Fibroblast of lung (primary cell): ENCODE measurements around the gene TRPM3. TPM values are rescaled to one million over a fixed set of nuclear protein-coding genes. Genes with fewer than 3 reads are reported as not detected.
A peak's percentile ranks its signal among the peaks of the same experiment; 100 is the strongest.

Source experiments
- DNase-seq, 2 donors: peaks; one replicate each; pipeline versions ENCODE4 v3.0.0 to v3.0.0-alpha.2; 2010; ENCODE audit warnings: low read depth in 2 of 2
- H2AFZ ChIP-seq: 2 replicates; pipeline ENCODE4 v1.5.1; 2012; ENCODE audit warnings: low read length, control low read depth, inconsistent platforms
- H3K27ac ChIP-seq: 2 replicates; pipeline ENCODE4 v1.5.1; 2011; ENCODE audit warnings: low read length, control low read depth; ENCODE audit not compliant: insufficient read depth
- H3K27me3 ChIP-seq: 2 replicates; pipeline ENCODE4 v1.5.1; 2011; ENCODE audit warnings: mild to moderate bottlenecking, low read length; ENCODE audit not compliant: control insufficient read depth, insufficient read depth
- H3K36me3 ChIP-seq: 2 replicates; pipeline ENCODE4 v1.5.1; 2011; ENCODE audit warnings: low read length; ENCODE audit not compliant: control insufficient read depth, insufficient read depth
- H3K4me1 ChIP-seq: 2 replicates; pipeline ENCODE4 v1.5.1; 2011; ENCODE audit warnings: low read length; ENCODE audit not compliant: control insufficient read depth, insufficient read depth; ENCODE audit errors: extremely low read depth
- H3K4me2 ChIP-seq: 2 replicates; pipeline ENCODE4 v1.5.1; 2011; ENCODE audit warnings: low read length, control low read depth; ENCODE audit not compliant: insufficient read depth; ENCODE audit errors: extremely low read depth
- H3K4me3 ChIP-seq, 4 experiments: fragments of 200-600 bp in 1 of 4; sonication (generic) in 1 of 4; replicated peaks in 1 of 4; 2 replicates each; pipeline ENCODE4 v1.5.1; 2011 to 2016; ENCODE audit warnings: low read length in 4 of 4, low read depth in 3 of 4, mild to moderate bottlenecking in 3 of 4, control low read depth in 2 of 4, inconsistent platforms in 1 of 4, mixed read lengths in 1 of 4; ENCODE audit not compliant: insufficient read depth in 1 of 4; ENCODE audit errors: control extremely low read depth in 1 of 4
- H3K79me2 ChIP-seq: 2 replicates; pipeline ENCODE4 v1.5.1; 2012; ENCODE audit warnings: mild to moderate bottlenecking, low read length, inconsistent platforms; ENCODE audit not compliant: control insufficient read depth, insufficient read depth
- H3K9ac ChIP-seq: 2 replicates; pipeline ENCODE4 v1.5.1; 2011; ENCODE audit warnings: mild to moderate bottlenecking, low read length, control low read depth; ENCODE audit not compliant: insufficient read depth
- H3K9me3 ChIP-seq: 2 replicates; pipeline ENCODE4 v1.5.1; 2012; ENCODE audit warnings: low read depth, low read length; ENCODE audit not compliant: control insufficient read depth, insufficient read depth
- H4K20me1 ChIP-seq: 2 replicates; pipeline ENCODE4 v1.5.1; 2011; ENCODE audit warnings: low read length; ENCODE audit not compliant: control insufficient read depth, insufficient read depth; ENCODE audit errors: extremely low read depth
- CTCF ChIP-seq, 2 donors: IDR thresholded peaks in 1 of 2; conservative IDR thresholded peaks in 1 of 2; 1 replicate in 1 of 2; 2 replicates in 1 of 2; pipeline ENCODE4 v1.5.1; 2011 to 2012; ENCODE audit warnings: low read length in 2 of 2, control low read depth in 1 of 2, inconsistent platforms in 1 of 2, low read depth in 1 of 2, mild to moderate bottlenecking in 1 of 2
- EZH2 ChIP-seq: IDR thresholded peaks from 2 replicates; pipeline ENCODE4 v1.5.1; 2012; ENCODE audit warnings: low read length, control low read depth, mild to moderate bottlenecking; ENCODE audit errors: missing control alignments
- polyA plus RNA-seq, 2 donors: library from polyadenylated mRNA; depleted of rRNA in 1 of 2; stranded (reverse) in 1 of 2; unstranded in 1 of 2; fragments of >200 nt; gene quantifications; 2 replicates each; pipeline ENCODE4 v1.2.1, GENCODE V29; 2011 to 2012; ENCODE audit warnings: missing spikeins in 1 of 2
- total RNA-seq: library from RNA; depleted of rRNA; stranded (reverse); fragments of >200 nt; gene quantifications from 2 replicates; pipeline ENCODE4 v1.2.1, GENCODE V29; 2014

The TRPM3 gene
- total and polyA plus RNA-seq, 2 donors (not counting 1 experiment from before 2014, with no cell fraction given) = 0.05 to 0.50 TPM

- no peak for TF ChIP-seq CTCF (conservative IDR thresholded peaks at IDR 0.05 in 1 of 2, IDR thresholded peaks at IDR 0.05 in 1 of 2; ENCODE audit: low read depth in 1 of 2, low read length in 2 of 2)
- no peak for TF ChIP-seq EZH2
- no peaks in the 10 kb centered on the region for H3K9me3 ChIP-seq
- H4K20me1 ChIP-seq = no peaks in the 10 kb centered on the region
- no peaks in the 10 kb centered on the region for H3K36me3 ChIP-seq
- no peak overlapping the region for H3K4me3 ChIP-seq
- no peak overlapping the region for H3K4me2 ChIP-seq
- H2AFZ ChIP-seq = no peak overlapping the region
- no peak overlapping the region for H3K27ac ChIP-seq
- H3K79me2 ChIP-seq = no peaks in the 10 kb centered on the region
- H3K27me3 ChIP-seq = no peaks in the 10 kb centered on the region
- H3K9ac ChIP-seq = no peak overlapping the region
- no peaks in the 10 kb centered on the region for H3K4me1 ChIP-seq
- DNase-seq = peak; percentile 2 to 22
Observed at GRCh38 chr9:70945301-70945700, 176.1 kb downstream of the TRPM3 start.

DNA sequence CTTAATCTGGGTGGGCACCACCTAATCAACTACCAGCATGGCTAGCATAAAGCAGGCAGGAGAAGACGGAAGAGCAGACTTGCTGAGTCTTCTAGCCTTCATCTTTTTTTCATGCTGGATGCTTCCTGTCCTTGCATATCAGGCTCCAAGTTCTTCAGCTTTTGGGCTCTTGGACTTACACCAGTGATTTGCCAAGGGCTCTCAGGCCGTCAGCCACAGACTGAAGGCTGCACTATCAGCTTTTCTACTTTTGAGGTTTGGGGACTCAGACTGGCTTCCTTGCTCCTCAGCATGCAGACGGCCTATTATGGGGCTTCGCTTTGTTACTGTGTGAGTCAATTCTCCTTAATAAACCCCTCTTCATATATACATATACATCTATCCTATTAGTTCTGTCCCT, 180.2 kb downstream of the TRPM3 start:
- Histone ChIP-seq H2AFZ (no peak overlapping the region), H3K27ac (no peak overlapping the region), H3K36me3 (no peaks in the 10 kb centered on the region), H3K79me2 (no peaks in the 10 kb centered on the region), H3K9ac (no peak overlapping the region), H3K4me3 (no peak overlapping the region), H4K20me1 (no peaks in the 10 kb centered on the region), H3K4me1 (no peaks in the 10 kb centered on the region), H3K27me3 (no peaks in the 10 kb centered on the region), H3K9me3 (no peaks in the 10 kb centered on the region), H3K4me2 (no peak overlapping the region)
- TF ChIP-seq CTCF (conservative IDR thresholded peaks at IDR 0.05 in 1 of 2, IDR thresholded peaks at IDR 0.05 in 1 of 2; ENCODE audit: low read depth in 1 of 2, low read length in 2 of 2) = no peak
- TF ChIP-seq EZH2 = no peak
- DNase-seq = no peak

- H3K79me2 ChIP-seq = no peaks in the 10 kb centered on the region
- H3K36me3 ChIP-seq = no peaks in the 10 kb centered on the region
- TF ChIP-seq CTCF (conservative IDR thresholded peaks at IDR 0.05 in 1 of 2, IDR thresholded peaks at IDR 0.05 in 1 of 2; ENCODE audit: low read depth in 1 of 2, low read length in 2 of 2) (no peak), EZH2 (no peak)
- H2AFZ ChIP-seq = no peak overlapping the region
- no peaks in the 10 kb centered on the region for H4K20me1 ChIP-seq
- no peaks in the 10 kb centered on the region for H3K9me3 ChIP-seq
- no peak overlapping the region for H3K4me3 ChIP-seq
- H3K4me2 ChIP-seq = no peak overlapping the region
- H3K4me1 ChIP-seq = no peaks in the 10 kb centered on the region
- H3K27ac ChIP-seq = no peak overlapping the region
- H3K9ac ChIP-seq = no peak overlapping the region
- DNase-seq = no peak
- H3K27me3 ChIP-seq = no peaks in the 10 kb centered on the region
Observed at GRCh38 chr9:70940605-70941004, 180.8 kb downstream of the TRPM3 start.
